Ovary (tissue), 10 donors: ENCODE results near the gene SRP72. TPM values are rescaled to one million over a fixed set of nuclear protein-coding genes. Genes with fewer than 3 reads are reported as not detected.
A peak's percentile ranks its signal among the peaks of the same experiment; 100 is the strongest.

Experiments used
- DNase-seq, 5 donors: peaks; one replicate each; pipeline ENCODE4 v3.0.0-alpha.2; 2019 to 2020
- H3K27ac ChIP-seq, 2 donors: fragments of 200-600 bp; one replicate each; pipeline versions ENCODE4 v1.5.1 to v1.8.0; 2019 to 2022
- H3K27me3 ChIP-seq: fragments of 200-600 bp; one replicate; pipeline ENCODE4 v1.8.0; 2022
- H3K36me3 ChIP-seq: fragments of 200-600 bp; sonication (generic); one replicate; pipeline ENCODE4 v1.5.1; 2019
- H3K4me1 ChIP-seq: one replicate; pipeline ENCODE4 v1.8.1; 2013; ENCODE audit warnings: mild to moderate bottlenecking, moderate library complexity; ENCODE audit not compliant: insufficient read depth
- H3K4me3 ChIP-seq: fragments of 200-600 bp; sonication (generic); one replicate; pipeline ENCODE4 v1.5.1; 2017
- H3K9me3 ChIP-seq, 2 donors: fragments of 200-600 bp in 1 of 2; sonication (generic) in 1 of 2; one replicate each; pipeline versions ENCODE4 v1.5.1 to v1.8.1; 2013 to 2019; ENCODE audit warnings: mild to moderate bottlenecking in 1 of 2, moderate library complexity in 1 of 2
- CTCF ChIP-seq, 3 donors: fragments of 450-650 bp in 2 of 3; fragments of 200-600 bp in 1 of 3; IDR thresholded peaks; one replicate each; pipeline versions ENCODE4 v1.5.1 to v1.8.0; 2016 to 2022; ENCODE audit warnings: antibody characterized with exemption in 3 of 3, mild to moderate bottlenecking in 1 of 3
- EP300 ChIP-seq: sonication (generic); formaldehyde crosslinking; IDR thresholded peaks from one replicate; pipeline ENCODE4 v1.6.1; 2017; ENCODE audit warnings: antibody characterized with exemption
- POLR2A ChIP-seq: fragments of 450-650 bp; IDR thresholded peaks from one replicate; pipeline ENCODE4 v1.6.1; 2017; ENCODE audit warnings: antibody characterized with exemption, mild to moderate bottlenecking, moderate library complexity
- WGBS, 3 donors: extraction: QIAGEN DNeasy Blood & Tissue Kit in 1 of 3; methylation state at CpG; one replicate each; pipeline versions ENCODE4 v1.1.5 to v1.1.7; 2013 to 2017; 5-methylcytosine and 5-hydroxymethylcytosine counted together
- intact Hi-C, 4 donors: fragments of 100-400 bp; cut with DNase I; formaldehyde crosslinking; loops; one replicate each; pipeline versions ENCODE4 v1.11.0 to v1.15.1; 2022 to 2023
- long read RNA-seq, 3 donors: library from polyadenylated mRNA in 2 of 3; unstranded in 2 of 3; transcript quantifications; one replicate each; pipeline ENCODE4 v2.0.0 and lab custom pipeline, GENCODE V29; 2021 to 2026
- polyA plus RNA-seq, 2 donors: library from polyadenylated mRNA; stranded (reverse); fragments of 200-250 nt in 1 of 2; fragments of 350-450 nt in 1 of 2; fragmentation: Illumina TruSeq in 1 of 2; extraction: RNeasy Lipid Tissue Mini Kit (QIAGEN cat#74804) in 1 of 2; gene quantifications; one replicate each; pipeline ENCODE4 v1.2.3, GENCODE V29; 2013 to 2014
- total RNA-seq, 7 donors: library from RNA; depleted of rRNA in 2 of 7; stranded (reverse); fragments of >200 nt in 2 of 7; fragmentation: NEBNext Ultra II Directional in 3 of 7; extraction: Animal tissue kit (Norgen Biotek cat#: 25700) in 3 of 7; gene quantifications; one replicate each; pipeline versions ENCODE4 v1.1.0 to v1.2.4, GENCODE V29; 2016 to 2023
- donor health status: DM: no; HTN: no; CAD: no; lungs with moderate emphysema.
- donor health status: DM: no; HTN: no; CAD: no.
- donor health status: Bipolar disorder and iron deficiency.
- donor health status: DM: yes; HTN: yes; CAD: no.
- donor health status: DM: no; HTN: no; CAD: no.
- donor health status: DM: yes; HTN: yes; CAD: no.

The SRP72 gene
- total RNA-seq (100 to 1,000 TPM in 2 of 7 donors, 10 to 100 TPM in 5; 48.6 to 128 (median 88.7) TPM), polyA plus RNA-seq (10 to 100 TPM; 33.8 to 78.8 TPM)
- long read RNA-seq, donor 1, full-length matches to known transcripts = 62 of 458 reads
- long read RNA-seq, donor 1, partial matches to known transcripts = 372 of 458 reads
- long read RNA-seq, donor 1, other reads (novel, unspliced or antisense) = 24 of 458 reads
- long read RNA-seq, donor 2, full-length matches to known transcripts = 20 of 71 reads
- long read RNA-seq, donor 2, partial matches to known transcripts = 51 of 71 reads
- long read RNA-seq, donor 2, other reads (novel, unspliced or antisense) = 0 of 71 reads
- long read RNA-seq, donor 3, full-length matches to known transcripts = 80 of 101 reads
- long read RNA-seq, donor 3, partial matches to known transcripts = 19 of 101 reads
- long read RNA-seq, donor 3, other reads (novel, unspliced or antisense) = 2 of 101 reads

GRCh38 chr4:56467284-56468096 is at the start of gene SRP72:
Gene SRP72, plus strand, starts transcription at chr4:56467617. Its CDS starts 19 bp downstream, at chr4:56467636.
- TF ChIP-seq POLR2A (peak; percentile 66), CTCF (IDR thresholded peaks at IDR 0.05) (no peak), EP300 (no peak)
- DNase-seq = peak; percentile 82 to 90 (median 87)
- peaks cover 12% of the 10 kb centered on the region for H3K4me1 ChIP-seq
- H3K27me3 ChIP-seq = no peaks in the 10 kb centered on the region
- intact Hi-C loops = no loop called here
- peak within 1 kb of the TSS; percentile 53 to 83 for H3K27ac ChIP-seq
- WGBS, 3 donors = 0 to 1% (median 0%) methylated on average over 54 to 62 of the region's 62 CpGs
- H3K4me3 ChIP-seq = peak within 1 kb of the TSS; percentile 94
- H3K36me3 ChIP-seq = no peaks in the 10 kb centered on the region
- no peaks in the 10 kb centered on the region for H3K9me3 ChIP-seq

GRCh38 chr4:56424176-56424575 is 43.2 kb upstream of the SRP72 start:
- no peak for TF ChIP-seq EP300
- no peak overlapping the region for H3K27ac ChIP-seq
- intact Hi-C loops = loop anchor here in 1 of 4 donors (10.0 kb wide), 1 partner anchor 101 kb away; no protein-coding TSS in a partner anchor
- H3K9me3 ChIP-seq = no peaks in the 10 kb centered on the region
- WGBS, 3 donors = 81 to 85% (median 81%) methylated on average over 5 of the region's 5 CpGs
- H3K36me3 ChIP-seq = no peaks in the 10 kb centered on the region
- DNase-seq = no peak
- H3K27me3 ChIP-seq = no peaks in the 10 kb centered on the region
- no peaks in the 10 kb centered on the region for H3K4me1 ChIP-seq
- no peak overlapping the region for H3K4me3 ChIP-seq

DNA sequence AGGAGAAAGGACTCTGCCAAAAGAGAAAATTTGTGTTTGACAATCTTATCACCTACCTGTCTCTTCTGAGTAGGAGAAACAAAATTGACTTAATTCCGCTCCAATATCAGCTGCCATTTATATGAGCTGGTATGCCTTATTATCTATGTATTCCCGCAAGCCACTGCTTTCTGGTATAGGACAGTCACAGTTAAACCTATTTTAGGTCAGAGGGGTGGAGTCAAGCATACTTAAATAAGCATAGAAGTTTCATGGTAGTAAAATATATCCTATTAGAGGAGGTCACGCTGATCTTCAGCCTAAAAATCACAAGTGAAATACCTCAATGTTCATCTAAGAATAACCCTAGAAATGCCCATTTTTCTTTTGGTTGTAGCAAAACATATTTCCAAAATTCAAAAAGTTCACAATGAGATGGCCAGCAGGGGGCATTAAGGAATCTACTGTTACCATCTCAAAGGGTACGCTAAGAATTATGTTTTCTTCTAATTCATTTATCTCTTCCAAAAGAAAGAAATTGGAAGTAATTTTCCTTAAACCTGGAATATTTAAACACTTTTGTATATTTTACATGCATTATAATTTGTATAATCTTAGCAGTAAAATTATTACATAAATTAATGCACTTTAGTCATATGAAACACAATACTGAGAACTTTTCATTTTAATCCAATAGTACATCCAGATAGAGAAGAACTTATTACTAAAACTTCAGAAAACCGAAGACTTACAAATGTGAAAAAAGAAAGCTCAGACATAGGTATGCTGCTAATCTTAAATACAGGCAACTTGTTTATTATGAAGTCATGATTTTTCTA is 42.5 kb upstream of the SRP72 start:
- intact Hi-C loops = loop anchor here in 1 of 4 donors (10.0 kb wide), 1 partner anchor 100 kb away; no protein-coding TSS in a partner anchor
- Histone ChIP-seq H3K36me3 (no peaks in the 10 kb centered on the region), H3K9me3 (no peaks in the 10 kb centered on the region), H3K27ac (no peak overlapping the region), H3K4me1 (no peaks in the 10 kb centered on the region), H3K27me3 (no peaks in the 10 kb centered on the region), H3K4me3 (no peak overlapping the region)
- WGBS, 3 donors = 55 to 58% (median 55%) methylated on average over 5 of the region's 5 CpGs
- TF ChIP-seq EP300 (no peak), CTCF (IDR thresholded peaks at IDR 0.05) (peak; percentile 21 to 52 (median 37)), POLR2A (no peak)
- DNase-seq = peak in 1 of 5 donors; percentile 34

DNA sequence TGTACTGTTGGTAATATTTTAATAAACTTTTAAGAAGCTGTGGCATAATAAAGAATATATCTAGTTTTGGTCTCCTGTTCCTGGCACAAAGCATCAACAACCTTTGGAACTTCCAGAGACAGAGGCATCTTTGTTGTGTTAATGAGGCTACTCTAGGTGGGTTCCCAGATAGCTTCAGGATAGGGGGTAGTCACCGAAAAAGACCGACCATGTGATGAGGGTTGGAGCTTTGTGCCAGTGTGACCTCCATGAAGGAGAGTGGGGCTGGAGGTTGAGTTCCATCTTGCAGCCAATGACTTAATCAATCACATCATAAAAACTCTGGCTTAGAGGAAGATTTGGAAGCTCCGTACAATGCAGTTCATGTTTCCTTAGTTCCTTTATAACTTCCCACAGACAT is 41.9 kb upstream of the SRP72 start:
- H3K4me3 ChIP-seq = no peak overlapping the region
- 93 to 97% (median 97%) methylated on average over 3 of the region's 3 CpGs for WGBS, 3 donors
- no peak overlapping the region for H3K27ac ChIP-seq
- H3K27me3 ChIP-seq = no peaks in the 10 kb centered on the region
- H3K4me1 ChIP-seq = no peaks in the 10 kb centered on the region
- H3K9me3 ChIP-seq = no peaks in the 10 kb centered on the region
- intact Hi-C loops = loop anchor here in 1 of 4 donors (10.0 kb wide), 1 partner anchor 99 kb away; no protein-coding TSS in a partner anchor
- H3K36me3 ChIP-seq = no peaks in the 10 kb centered on the region
- no peak for DNase-seq
- TF ChIP-seq CTCF (IDR thresholded peaks at IDR 0.05) = no peak
- TF ChIP-seq EP300 = no peak
- no peak for TF ChIP-seq POLR2A
